ENCODE measurements around the gene PPP1R13B.

DNA sequence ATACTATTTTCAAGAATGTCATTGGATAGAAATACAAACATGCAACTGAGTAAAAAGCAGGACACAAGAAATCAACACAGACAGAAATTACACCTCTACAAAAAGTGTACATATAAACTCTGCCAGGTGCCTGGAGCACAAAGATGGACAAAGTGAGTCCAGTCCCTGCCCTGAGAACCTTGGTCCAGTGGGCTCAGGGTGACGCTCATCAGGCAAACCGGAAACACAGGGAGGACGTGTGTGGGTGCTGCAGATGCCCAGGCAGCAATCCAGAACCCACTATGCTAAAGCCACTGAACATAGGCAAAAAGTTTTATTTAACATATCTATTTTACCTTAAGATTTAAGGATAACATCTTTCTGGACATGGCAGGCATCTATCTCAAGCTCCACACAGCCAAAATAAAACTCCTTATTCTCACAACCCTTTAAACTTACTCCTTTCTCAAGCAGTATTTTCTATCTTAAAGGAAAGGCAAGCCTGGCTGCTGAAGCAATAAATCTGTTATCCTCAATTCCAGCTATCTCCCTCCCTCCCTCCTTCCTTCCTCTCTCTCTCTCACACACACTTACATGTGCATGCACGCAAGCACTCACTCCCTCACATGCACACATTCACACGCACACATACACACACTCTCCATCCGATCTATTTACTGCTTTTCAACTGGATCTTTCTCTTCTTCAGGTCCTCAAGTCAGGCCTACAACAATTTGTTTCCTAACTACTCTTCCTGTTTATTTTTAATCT is 10.2 kb downstream of the PPP1R13B start:
- TF ChIP-seq, protein P1, sequence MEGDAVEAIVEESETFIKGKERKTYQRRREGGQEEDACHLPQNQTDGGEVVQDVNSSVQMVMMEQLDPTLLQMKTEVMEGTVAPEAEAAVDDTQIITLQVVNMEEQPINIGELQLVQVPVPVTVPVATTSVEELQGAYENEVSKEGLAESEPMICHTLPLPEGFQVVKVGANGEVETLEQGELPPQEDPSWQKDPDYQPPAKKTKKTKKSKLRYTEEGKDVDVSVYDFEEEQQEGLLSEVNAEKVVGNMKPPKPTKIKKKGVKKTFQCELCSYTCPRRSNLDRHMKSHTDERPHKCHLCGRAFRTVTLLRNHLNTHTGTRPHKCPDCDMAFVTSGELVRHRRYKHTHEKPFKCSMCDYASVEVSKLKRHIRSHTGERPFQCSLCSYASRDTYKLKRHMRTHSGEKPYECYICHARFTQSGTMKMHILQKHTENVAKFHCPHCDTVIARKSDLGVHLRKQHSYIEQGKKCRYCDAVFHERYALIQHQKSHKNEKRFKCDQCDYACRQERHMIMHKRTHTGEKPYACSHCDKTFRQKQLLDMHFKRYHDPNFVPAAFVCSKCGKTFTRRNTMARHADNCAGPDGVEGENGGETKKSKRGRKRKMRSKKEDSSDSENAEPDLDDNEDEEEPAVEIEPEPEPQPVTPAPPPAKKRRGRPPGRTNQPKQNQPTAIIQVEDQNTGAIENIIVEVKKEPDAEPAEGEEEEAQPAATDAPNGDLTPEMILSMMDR (IDR thresholded peaks at IDR 0.05), result no peak
- TF ChIP-seq POLR2AphosphoS5 (IDR thresholded peaks at IDR 0.05), result no peak
